Large intestine (tissue), 1 donor: ENCODE results near the gene MAGEB2. TPM values are rescaled to one million over a fixed set of nuclear protein-coding genes. Genes with fewer than 3 reads are reported as not detected.

Experiments used
- polyA plus RNA-seq: library from polyadenylated mRNA; unstranded; fragments of 120-200 nt; gene quantifications from one replicate; pipeline ENCODE4 v1.2.1, GENCODE V29; 2013

MAGEB2 gene
- polyA plus RNA-seq, 1 donor = not detected

Other genes with a start within 250 kb of the MAGEB2 start
- gene MAGEB3, start 15.1 kb downstream of the MAGEB2 start, polyA plus RNA-seq = not detected
- not detected for gene MAGEB4, start 26.4 kb downstream of the MAGEB2 start, polyA plus RNA-seq
- not detected for gene MAGEB1, start 31.6 kb downstream of the MAGEB2 start, polyA plus RNA-seq
- gene NR0B1, start 93.8 kb downstream of the MAGEB2 start, polyA plus RNA-seq = 0.21 TPM